Activated effector memory CD4-positive, alpha-beta T cell treated with Interleukin-2 at 50 U/mL for 16 hours (primary cell): ENCODE results near the gene PAX3.
"Not testable (repeated sequence)": the region's sequence is repeated elsewhere in the genome, so short reads cannot be mapped to it uniquely, and the experiment has no call there.

Source experiments
- DNase-seq: peaks from one replicate; pipeline ENCODE4 v3.0.0-alpha.2; 2020

The PAX3 gene

DNA sequence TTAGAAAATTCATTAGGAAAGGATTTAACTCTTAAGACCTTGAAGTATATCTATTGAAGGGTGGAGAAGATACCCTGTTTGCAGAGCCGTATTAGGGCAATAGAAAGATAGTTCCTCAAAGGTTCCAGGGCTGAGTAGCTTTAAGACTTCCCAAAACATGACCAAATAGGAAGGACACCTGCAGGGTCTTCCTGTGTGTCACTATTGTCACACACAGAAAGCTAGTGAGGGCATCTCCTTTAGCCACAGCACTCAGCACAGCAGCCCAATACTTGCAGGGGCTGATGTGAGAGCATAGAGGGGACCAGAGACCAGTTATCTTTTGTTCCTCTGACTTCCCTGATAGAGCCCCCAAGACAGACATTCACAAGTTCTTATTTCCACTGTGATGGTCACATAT lies 93.7 kb downstream of the PAX3 start:
- DNase-seq: no peak

DNA sequence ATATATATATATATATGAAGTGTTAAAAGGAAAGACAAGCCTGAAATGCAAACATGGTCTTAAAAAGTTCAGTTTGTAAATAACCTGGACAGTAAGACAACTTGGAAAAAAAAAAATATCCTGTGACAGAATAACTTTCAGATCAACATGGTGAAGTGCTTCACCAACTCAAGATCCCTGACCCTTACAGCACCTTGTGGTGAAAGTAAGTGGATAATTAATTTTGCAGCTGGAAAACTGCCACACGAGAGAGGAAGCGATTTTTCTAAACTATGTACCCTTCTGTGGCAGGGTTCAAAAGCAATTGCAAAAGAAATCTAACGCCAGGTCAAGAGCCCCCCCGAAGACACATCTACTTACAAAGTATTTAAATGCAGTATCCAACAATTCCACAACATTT lies 95.8 kb downstream of the PAX3 start:
- no peak for DNase-seq

DNA sequence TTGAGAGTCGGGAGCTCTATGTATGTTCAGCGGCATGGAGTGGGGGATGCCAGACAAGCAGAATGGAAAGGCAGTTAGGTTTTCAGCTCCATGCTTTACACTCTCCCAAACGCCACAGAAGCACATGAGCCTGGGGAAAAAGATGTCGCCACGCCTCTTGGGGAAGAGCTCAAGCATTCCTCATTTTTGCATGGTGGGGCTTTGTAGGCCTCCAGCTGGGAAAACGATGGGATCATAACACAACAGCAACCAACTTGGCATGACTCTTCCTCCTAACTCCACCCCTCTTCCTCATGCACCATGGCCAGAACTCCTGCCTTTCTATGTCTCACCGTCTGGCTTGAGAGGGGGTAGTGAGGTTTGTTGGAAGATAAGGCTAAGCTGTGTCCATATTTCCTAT lies 102.6 kb downstream of the PAX3 start:
- no peak for DNase-seq

DNA sequence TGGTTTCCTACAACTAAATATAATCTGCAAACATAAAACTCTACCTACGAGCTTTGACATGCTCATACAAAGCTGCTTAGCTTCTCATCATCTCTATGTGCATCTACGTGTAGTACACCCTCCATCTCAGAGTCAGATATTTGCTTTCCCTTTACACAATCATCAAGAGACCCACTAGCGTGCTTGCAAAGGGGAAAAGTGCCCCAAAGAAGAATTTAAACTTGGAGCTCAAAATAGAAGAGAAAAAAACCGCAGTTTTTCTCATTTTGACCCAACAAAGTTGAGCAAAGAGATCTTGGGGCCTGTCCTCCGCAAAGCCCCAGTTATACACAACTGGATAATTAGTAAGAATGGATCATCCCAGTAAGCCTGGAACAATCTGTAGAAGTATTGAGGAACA lies 104.1 kb downstream of the PAX3 start:
- DNase-seq: no peak

DNA sequence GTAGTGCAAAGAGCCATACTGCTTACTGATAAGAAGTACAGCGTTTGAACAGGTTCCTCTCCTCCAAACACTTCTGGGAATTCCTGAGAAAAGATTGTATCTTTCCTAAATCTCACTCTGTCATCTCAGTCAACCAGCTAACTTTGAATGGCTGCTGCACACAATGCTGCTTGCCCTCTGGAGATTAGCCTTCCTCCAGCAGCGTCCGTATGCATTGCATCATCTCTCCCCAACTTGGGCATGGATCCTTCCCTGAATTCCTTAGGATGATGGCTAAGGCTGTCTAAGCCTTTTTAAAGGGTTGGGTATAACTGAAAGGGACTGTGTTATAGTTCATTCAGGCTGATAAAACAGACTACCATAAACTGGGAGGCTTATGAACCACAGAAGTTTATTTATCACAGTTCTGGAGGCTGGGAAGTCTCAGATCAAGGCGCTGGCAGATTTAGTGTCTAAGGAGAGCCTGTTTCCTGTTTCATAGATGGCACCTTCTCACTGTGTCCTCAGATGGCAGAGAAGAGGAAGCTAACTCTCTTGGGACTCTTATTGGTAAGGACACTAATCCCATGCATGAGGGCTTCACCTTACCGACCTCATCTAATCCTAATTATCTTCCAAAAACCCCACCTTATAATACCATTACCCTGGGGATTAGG lies 105.3 kb downstream of the PAX3 start:
- DNase-seq: no peak

DNA sequence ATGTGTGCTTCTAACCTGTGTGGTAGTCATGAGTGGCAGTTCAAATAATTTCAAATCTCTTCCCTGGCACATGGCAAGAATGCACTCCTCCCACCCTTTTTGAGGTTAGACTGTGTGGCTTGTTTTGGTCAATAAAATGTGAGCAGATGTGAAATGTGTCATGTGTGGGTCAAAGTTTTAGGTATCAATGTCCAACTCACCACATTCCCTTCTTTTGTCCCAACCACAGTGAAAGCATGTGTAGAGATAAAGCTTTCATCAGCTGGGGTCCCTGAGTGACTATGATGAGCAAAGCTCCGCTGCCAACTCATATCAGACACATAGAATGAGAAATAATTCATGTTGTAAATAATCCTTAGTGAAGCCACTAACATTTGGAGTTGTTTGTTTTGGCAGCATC lies 118.2 kb downstream of the PAX3 start:
- no peak for DNase-seq

DNA sequence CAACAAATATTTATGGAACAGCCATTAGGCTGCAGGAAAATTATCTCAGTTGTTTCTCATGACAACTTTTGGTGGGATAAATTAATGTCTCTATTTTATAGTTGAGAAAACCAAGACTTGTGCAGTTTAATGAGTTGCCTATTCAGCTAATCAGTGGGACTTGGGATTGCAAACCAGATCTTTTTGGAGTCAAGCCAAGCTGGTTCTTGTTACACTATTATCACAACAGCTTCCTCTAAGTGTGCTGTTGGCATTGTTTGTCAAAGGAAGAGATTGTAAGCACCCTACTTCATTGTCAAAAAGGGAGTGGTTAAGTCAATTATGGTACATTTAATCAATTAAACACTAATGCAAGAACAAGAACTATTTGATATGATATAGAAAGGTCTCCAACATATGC lies 119.2 kb downstream of the PAX3 start:
- no peak for DNase-seq

DNA sequence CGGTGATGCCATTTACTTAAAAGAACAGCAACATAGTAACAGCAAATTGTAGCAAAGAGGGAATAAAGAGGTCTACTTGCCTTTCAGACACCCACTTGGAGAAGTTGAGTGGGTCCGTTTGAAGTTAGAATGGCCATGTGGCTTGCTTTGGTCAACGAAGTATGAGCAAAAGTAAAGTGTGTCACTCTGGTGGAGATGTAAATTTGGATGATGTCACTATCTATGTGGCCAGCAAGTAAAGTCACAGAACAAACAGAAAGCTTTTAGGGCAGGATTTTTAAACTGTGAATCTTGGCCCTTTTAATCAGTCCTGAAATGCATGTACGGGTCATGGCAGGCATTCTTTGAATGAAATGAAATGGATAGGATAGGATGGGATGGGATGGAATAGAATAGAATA lies 120.3 kb downstream of the PAX3 start:
- no peak for DNase-seq

DNA sequence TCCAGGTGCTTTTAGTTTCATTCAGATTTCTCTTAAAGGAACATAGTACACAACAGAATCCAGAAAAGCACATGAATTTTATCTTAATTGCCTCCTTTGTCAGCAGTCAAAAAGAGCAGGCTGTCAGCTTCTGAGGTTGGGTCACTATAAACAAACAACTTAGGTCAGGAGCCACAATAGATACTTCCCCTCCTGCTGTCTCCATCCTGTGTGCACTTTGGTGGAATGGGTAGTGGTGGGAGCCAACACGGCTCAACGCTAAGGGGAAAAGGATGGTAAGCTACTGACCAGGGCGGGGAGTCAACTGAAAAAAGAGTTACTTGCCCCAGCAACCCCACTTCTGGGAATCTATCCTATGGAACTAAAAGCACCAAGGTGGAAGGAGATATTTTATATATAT lies 121.9 kb downstream of the PAX3 start:
- no peak for DNase-seq

DNA sequence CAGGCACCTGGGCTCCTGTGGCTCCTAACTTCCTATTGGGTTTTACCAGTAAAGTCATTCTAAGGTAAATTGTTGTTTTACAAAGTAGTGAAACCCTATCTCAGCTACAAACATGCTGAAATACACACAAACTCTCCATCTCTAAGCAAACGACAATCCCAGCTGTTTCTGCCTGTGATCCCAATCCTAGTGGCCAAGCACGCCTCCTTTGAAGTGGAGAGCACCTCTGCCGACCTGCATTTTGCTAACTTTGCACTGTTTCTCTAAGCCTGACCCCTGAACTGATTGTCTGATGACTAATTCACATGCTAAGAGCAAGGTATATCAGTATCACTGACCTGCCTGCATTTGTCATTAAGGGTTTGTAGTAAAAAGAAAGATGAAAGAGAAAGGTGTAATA lies 124.3 kb downstream of the PAX3 start:
- no peak for DNase-seq

DNA sequence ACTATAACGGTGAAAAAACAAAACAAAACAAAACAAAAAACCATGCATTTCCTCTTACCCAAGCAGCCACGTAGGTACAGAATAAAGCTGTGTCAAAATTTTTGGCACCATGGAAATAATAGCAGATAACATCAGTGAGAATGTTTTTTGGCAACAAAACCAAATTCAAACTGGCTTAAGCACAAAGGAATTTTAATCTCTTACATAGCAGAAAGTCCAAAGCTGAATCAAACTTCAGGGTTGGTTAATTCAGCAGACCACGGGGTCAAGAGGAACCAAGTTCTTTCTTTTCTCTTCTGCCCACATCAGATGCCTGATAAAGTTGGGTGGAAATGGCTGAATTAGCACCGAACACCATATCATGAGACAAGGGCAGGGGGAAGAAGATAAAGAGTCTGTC lies 129.5 kb downstream of the PAX3 start:
- no peak for DNase-seq

DNA sequence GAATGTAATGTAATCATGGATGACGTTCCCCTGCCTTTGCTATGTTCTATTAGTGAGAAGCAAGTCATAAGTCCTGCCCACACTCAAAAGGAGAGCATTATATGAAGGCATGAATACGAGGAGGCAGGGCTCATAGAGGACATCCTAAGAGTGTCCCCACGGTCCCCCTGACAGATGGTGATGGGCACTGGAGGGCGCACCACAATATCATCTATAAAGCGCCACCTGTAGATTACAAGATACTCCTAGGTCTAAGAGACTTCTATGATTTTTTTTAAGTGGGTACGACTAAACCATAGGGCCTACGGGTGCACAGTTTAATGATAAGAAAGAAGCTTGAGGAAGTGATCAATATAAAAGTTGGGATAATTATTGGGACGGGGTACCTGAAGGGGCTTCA lies 131.0 kb downstream of the PAX3 start:
- no peak for DNase-seq

DNA sequence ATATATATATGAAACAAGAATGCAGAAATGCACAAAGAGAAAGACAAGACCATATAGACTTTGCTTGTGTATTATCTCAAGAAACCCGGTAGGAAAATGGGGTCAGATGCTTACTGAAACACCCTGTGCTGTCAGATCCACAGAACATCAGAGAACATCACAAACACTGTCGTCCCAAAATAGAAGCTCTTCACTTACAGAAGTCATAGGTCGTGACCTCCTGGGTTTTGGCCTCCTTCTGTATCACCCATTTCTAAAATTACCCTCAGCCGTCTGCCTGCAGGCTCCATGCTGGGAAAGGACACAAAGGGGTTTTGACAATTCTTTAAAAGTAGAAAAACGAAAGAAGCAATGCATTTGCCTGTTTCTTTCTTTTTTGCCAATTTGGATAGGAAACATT lies 137.9 kb downstream of the PAX3 start:
- no peak for DNase-seq

DNA sequence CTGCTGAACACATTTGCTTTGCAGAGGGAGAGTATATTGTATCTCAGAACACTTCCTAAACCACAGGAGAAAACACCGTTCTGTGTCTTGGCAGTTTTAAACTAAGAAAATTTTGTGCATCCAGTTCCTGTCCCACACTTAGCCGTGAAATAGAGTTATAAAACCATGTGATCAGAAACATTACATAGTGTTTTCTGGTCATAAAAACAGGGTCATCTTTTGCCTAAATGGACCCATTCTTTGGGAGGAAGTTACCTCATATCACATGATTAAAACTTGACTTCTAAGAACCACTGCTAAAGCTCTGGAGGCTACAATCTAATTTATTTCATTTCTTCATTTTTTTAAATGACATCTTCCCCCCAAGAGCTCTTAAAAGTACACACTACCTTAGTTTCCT lies 138.7 kb downstream of the PAX3 start:
- no peak for DNase-seq

DNA sequence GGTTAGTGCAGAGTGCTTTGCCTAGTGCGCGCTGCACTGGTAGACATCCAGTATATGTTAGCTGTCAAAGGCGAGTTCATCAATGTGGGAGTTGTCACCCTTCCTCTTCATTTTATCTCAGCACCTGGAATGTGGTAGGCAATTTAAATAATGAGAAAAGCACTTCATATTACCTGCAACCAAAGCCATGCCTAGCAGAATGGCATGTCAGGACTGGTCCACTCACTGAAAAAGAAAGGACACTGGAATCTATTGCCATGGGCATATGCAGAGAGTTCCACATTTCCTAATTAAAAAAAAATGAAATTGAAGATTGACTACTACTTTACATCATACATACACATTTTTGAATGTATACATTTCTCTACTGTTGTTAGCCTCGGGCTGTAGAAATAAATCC lies 139.6 kb downstream of the PAX3 start:
- no peak for DNase-seq

DNA sequence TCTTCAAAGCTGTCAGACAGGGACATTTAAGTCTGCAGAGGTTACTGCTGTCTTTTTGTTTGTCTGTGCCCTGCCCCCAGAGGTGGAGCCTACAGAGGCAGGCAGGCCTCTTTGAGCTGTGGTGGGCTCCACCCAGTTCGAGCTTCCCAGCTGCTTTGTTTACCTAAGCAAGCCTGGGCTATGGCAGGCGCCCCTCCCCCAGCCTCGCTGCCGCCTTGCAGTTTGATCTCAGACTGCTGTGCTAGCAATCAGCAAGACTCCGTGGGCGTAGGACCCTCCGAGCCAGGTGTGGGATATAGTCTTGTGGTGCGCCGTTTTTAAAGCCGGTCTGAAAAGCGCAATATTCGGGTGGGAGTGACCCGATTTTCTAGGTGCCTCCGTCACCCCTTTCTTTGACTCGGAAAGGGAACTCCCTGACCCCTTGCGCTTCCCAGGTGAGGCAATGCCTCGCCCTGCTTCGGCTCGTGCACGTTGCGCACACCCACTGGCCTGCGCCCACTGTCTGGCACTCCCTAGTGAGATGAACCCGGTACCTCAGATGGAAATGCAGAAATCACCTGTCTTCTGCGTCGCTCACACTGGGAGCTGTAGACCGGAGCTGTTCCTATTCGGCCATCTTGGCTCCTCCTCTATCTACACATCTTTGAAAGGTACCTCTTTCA lies 143.7 kb downstream of the PAX3 start:
- DNase-seq: not testable (repeated sequence)
